Body of pancreas (tissue), 4 donors: ENCODE measurements around the gene NTHL1. TPM values are rescaled to one million over a fixed set of nuclear protein-coding genes. Genes with fewer than 3 reads are reported as not detected.
"Not testable (repeated sequence)": the region's sequence is repeated elsewhere in the genome, so short reads cannot be mapped to it uniquely, and the experiment has no call there.

Experiments
- ATAC-seq: fragments of 150-250 bp; one replicate; pipeline ENCODE4 v1.9.1; 2016
- DNase-seq, 4 donors: peaks; one replicate each; pipeline ENCODE4 v3.0.0-alpha.2; 2019
- H3K27ac ChIP-seq, 4 donors: fragments of 200-600 bp; sonication (generic); 1 replicate in 3 of 4; 2 replicates in 1 of 4; pipeline versions ENCODE4 v1.5.1 to v1.6.1; 2016 to 2019; ENCODE audit warnings: mild to moderate bottlenecking in 1 of 4, mixed read lengths in 1 of 4, moderate library complexity in 1 of 4
- H3K27me3 ChIP-seq, 2 donors: fragments of 200-600 bp; sonication (generic); one replicate each; pipeline ENCODE4 v1.6.0; 2016; ENCODE audit warnings: mild to moderate bottlenecking in 1 of 2
- H3K36me3 ChIP-seq, 2 donors: fragments of 200-600 bp; sonication (generic); replicated peaks in 1 of 2; 2 replicates each; pipeline ENCODE4 v1.5.1; 2016; ENCODE audit warnings: low read depth in 2 of 2; ENCODE audit not compliant: insufficient read depth in 1 of 2
- H3K4me1 ChIP-seq: fragments of 200-600 bp; sonication (generic); one replicate; pipeline ENCODE4 v1.6.0; 2016
- H3K4me3 ChIP-seq, 2 donors: fragments of 200-600 bp; sonication (generic); 1 replicate in 1 of 2; 2 replicates in 1 of 2; pipeline ENCODE4 v1.5.1; 2016 to 2019
- H3K9me3 ChIP-seq, 3 donors: fragments of 200-600 bp; sonication (generic); 1 replicate in 2 of 3; 2 replicates in 1 of 3; pipeline ENCODE4 v1.5.1; 2016
- POLR2A ChIP-seq, 3 donors: fragments of 450-650 bp; IDR thresholded peaks; one replicate each; pipeline ENCODE4 v1.6.1; 2016; ENCODE audit warnings: antibody characterized with exemption in 3 of 3, mild to moderate bottlenecking in 2 of 3
- WGBS, 2 donors: methylation state at CpG; one replicate each; pipeline ENCODE4 v1.1.5; 2017; 5-methylcytosine and 5-hydroxymethylcytosine counted together
- intact Hi-C: fragments of 100-400 bp; cut with DNase I; formaldehyde crosslinking; loops from one replicate; pipeline ENCODE4 v1.15.1; 2023
- total RNA-seq, 2 donors: library from RNA; depleted of rRNA; stranded (reverse); fragments of >200 nt; gene quantifications; one replicate each; pipeline ENCODE4 v1.1.0, GENCODE V29; 2016
- TF ChIP-seq, protein P1 (sequence below), 7 experiments: fragments of 450-650 bp in 4 of 7; fragments of 200-600 bp in 3 of 7; sonication (generic) in 3 of 7; IDR thresholded peaks; one replicate each; pipeline ENCODE4 v1.5.1; 2016 to 2019; ENCODE audit warnings: antibody characterized with exemption in 7 of 7

Gene NTHL1
- total RNA-seq, 2 donors from 2014 or later = 15.2 to 19.7 TPM

DNA sequence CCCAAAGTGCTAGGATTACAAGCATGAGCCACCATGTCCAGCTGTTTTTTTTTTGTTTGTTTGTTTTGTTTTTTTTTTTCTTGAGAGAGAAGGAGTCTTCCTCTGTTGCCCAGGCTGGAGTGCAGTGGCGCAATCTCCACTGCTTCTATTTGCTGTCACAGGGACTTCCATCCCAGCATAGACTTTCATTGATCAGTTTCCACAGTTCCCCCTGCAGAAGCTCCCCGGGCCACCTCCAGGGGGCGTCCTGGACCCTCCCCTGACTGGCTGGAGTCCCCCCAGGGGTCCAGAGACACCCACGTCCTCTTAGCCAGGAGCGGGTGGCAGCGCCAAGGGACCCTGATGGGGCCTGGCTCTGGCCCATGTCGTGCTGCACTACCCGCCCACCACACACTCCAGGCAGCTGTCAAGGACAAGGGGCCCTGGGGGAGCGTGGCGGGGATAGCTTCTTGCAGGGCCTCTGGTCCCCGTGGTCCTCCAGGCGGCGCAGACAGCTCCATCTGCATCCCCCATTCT, 31.2 kb downstream of the NTHL1 start:
- no peaks in the 10 kb centered on the region for H3K9me3 ChIP-seq
- H3K36me3 ChIP-seq = no peaks in the 10 kb centered on the region
- ATAC-seq = no peak
- no peak overlapping the region for H3K4me3 ChIP-seq
- intact Hi-C loops = loop anchor here (5.0 kb wide), 1 partner anchor 126 kb away; no protein-coding TSS in a partner anchor
- TF ChIP-seq, protein P1, sequence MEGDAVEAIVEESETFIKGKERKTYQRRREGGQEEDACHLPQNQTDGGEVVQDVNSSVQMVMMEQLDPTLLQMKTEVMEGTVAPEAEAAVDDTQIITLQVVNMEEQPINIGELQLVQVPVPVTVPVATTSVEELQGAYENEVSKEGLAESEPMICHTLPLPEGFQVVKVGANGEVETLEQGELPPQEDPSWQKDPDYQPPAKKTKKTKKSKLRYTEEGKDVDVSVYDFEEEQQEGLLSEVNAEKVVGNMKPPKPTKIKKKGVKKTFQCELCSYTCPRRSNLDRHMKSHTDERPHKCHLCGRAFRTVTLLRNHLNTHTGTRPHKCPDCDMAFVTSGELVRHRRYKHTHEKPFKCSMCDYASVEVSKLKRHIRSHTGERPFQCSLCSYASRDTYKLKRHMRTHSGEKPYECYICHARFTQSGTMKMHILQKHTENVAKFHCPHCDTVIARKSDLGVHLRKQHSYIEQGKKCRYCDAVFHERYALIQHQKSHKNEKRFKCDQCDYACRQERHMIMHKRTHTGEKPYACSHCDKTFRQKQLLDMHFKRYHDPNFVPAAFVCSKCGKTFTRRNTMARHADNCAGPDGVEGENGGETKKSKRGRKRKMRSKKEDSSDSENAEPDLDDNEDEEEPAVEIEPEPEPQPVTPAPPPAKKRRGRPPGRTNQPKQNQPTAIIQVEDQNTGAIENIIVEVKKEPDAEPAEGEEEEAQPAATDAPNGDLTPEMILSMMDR (IDR thresholded peaks at IDR 0.05) = no peak
- no peak for TF ChIP-seq POLR2A (IDR thresholded peaks at IDR 0.05)
- no peak for DNase-seq
- peaks cover 0 to 10% of the 10 kb centered on the region in 2 donors for H3K27me3 ChIP-seq
- peaks cover 15% of the 10 kb centered on the region for H3K4me1 ChIP-seq
- 40 to 46% methylated on average over 3 to 13 of the region's 13 CpGs for WGBS, 2 donors
- H3K27ac ChIP-seq = no peak overlapping the region

DNA sequence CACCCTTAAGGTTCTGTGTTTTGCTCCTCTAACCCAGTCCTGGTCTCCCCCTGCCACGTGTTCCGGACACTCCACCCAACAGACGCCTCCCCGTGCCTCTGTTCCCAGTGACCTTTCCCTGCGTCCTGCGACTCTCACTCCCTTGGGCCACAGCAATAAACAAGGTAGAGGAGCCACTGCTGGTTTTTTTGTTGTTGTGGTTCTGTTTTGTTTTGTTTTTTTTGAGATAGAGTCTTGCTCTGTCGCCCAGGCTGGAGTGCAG, 31.8 kb downstream of the NTHL1 start:
- Histone ChIP-seq H3K4me1 (peaks cover 15% of the 10 kb centered on the region), H3K27me3 (peaks cover 0 to 9% of the 10 kb centered on the region in 2 donors), H3K36me3 (no peaks in the 10 kb centered on the region), H3K4me3 (no peak overlapping the region), H3K9me3 (no peaks in the 10 kb centered on the region), H3K27ac (no peak overlapping the region)
- TF ChIP-seq, protein P1 (IDR thresholded peaks at IDR 0.05) = no peak
- no peak for TF ChIP-seq POLR2A (IDR thresholded peaks at IDR 0.05)
- intact Hi-C loops = loop anchor here (5.0 kb wide), 1 partner anchor 126 kb away; no protein-coding TSS in a partner anchor
- no peak for ATAC-seq
- DNase-seq = no peak
- WGBS, 2 donors = 76 to 88% methylated on average over 7 of the region's 7 CpGs

DNA sequence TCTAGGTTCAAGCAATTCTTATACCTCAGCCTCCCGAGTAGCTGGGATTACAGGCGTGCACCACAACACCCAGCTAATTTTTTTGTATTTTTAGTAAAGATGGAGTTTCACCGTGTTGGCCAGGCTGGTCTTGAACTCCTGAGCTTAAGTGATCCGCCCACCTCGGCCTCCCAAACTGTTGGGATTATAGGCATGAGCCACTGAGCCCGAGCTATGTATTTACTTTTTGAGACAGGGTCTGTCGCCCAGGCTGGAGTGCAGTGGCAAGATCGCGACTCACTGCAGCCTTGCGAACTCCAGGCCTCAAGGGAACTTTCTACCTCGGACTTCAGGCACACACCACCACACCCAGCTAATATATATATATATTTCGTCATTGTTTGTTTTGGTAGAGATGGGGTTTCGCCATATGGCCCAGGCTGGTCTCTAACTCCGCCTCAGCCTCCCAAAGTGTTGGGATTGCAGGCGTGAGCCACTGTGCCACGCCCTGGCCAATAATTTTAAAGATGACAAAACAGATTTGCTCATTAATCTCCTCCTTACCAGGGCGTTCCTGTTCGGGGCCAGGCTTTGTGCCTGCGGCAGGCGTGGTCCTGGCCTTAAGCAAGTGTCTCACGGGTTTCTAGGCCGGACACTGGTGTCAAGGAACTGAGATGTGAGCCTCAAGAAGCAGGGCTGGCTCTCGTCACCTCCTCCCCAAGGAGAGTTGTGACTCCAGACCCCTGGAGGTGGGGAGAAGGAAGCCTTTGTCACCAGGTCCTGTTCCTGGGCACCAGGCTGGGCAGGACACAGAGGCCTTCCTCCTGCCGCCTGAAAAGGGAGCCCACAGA, 32.3 kb downstream of the NTHL1 start:
- H3K27me3 ChIP-seq = peaks cover 0 to 5% of the 10 kb centered on the region in 2 donors
- H3K36me3 ChIP-seq = no peaks in the 10 kb centered on the region
- H3K4me3 ChIP-seq = no peak overlapping the region
- H3K9me3 ChIP-seq = no peaks in the 10 kb centered on the region
- TF ChIP-seq, protein P1 (IDR thresholded peaks at IDR 0.05) = no peak
- TF ChIP-seq POLR2A (IDR thresholded peaks at IDR 0.05) = no peak
- ATAC-seq (no peak), DNase-seq (no peak)
- WGBS, 2 donors = 79 to 85% methylated on average over 23 to 24 of the region's 24 CpGs
- H3K4me1 ChIP-seq = peaks cover 15% of the 10 kb centered on the region
- intact Hi-C loops = loop anchor here (5.0 kb wide), 1 partner anchor 127 kb away; no protein-coding TSS in a partner anchor
- H3K27ac ChIP-seq = no peak overlapping the region

DNA sequence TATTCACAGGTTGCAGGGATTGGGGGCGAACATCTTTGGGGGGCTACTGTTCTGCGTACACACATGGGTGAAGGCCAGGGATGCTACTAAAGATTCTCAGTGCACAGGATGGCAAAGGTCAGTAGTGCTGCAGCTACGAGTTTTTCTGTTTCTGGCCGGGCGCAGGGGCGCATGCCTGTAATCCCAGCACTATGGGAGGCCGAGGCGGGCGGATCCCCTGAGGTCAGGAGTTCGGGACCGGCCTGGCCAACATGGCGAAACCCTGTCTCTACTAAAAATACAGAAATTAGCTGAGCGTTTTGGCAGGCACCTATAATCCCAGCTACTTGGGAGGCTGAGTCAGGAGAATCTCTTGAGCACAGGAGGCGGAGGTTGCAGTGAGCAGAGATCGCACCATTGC, 34.1 kb downstream of the NTHL1 start:
- TF ChIP-seq POLR2A (IDR thresholded peaks at IDR 0.05) = no peak
- TF ChIP-seq, protein P1 (IDR thresholded peaks at IDR 0.05) = no peak
- ATAC-seq (no peak), DNase-seq (no peak)
- Histone ChIP-seq H3K27me3 (no peaks in the 10 kb centered on the region), H3K4me1 (peaks cover 11% of the 10 kb centered on the region), H3K4me3 (no peak overlapping the region), H3K36me3 (no peaks in the 10 kb centered on the region), H3K27ac (no peak overlapping the region), H3K9me3 (no peaks in the 10 kb centered on the region)
- intact Hi-C loops = no loop called here
- WGBS, 2 donors = 83 to 86% methylated on average over 13 to 15 of the region's 15 CpGs

GRCh38 chr16:2011726-2012125, 35.9 kb downstream of the NTHL1 start:
- H3K4me3 ChIP-seq, intact Hi-C loops, H3K9me3 ChIP-seq, H3K27ac ChIP-seq, H3K27me3 ChIP-seq, H3K36me3 ChIP-seq, DNase-seq, ATAC-seq: not testable (repeated sequence)
- peaks cover 29% of the 10 kb centered on the region for H3K4me1 ChIP-seq
- WGBS, 2 donors = 82 to 90% methylated on average over 9 of the region's 9 CpGs
